Measurements from ENCODE around the gene CNNM2.

GRCh38 chr10:102967123-102967522 is 49.0 kb downstream of the CNNM2 start:
- TF ChIP-seq CTCF (conservative IDR thresholded peaks at IDR 0.05; ENCODE audit: low read depth, low read length) = no peak
- TF ChIP-seq EZH2phosphoT487 (IDR thresholded peaks at IDR 0.05; ENCODE audit: borderline replicate concordance, low read length) = no peak
